ENCODE measurements around the gene INSC. TPM values are rescaled to one million over a fixed set of nuclear protein-coding genes. Genes with fewer than 3 reads are reported as not detected.
A peak's percentile ranks its signal among the peaks of the same experiment; 100 is the strongest.

The INSC gene
- total RNA-seq, 2 experiments from 2014 or later: 0.74 to 1.4 TPM

GRCh38 chr11:15123849-15124248 is 9.1 kb downstream of the INSC start:
- Mint-ChIP-seq H3K9me3 (no peaks in the 10 kb centered on the region), H3K27me3 (peaks cover 14% of the 10 kb centered on the region), H3K36me3 (ENCODE audit: low read depth) (no peaks in the 10 kb centered on the region), H3K27ac (no peak overlapping the region), H3K4me3 (no peak overlapping the region), H3K4me1 (ENCODE audit: low read depth) (peaks cover 5% of the 10 kb centered on the region)
- ChIA-PET POLR2A (no interaction called here), CTCF (interaction anchor here (1.1 to 1.4 kb wide), 2 partner anchors 22 to 117 kb away, joined by 3 read pairs; no protein-coding TSS in a partner anchor)
- no peak for ATAC-seq
- no peak for DNase-seq
- no peak for TF ChIP-seq CTCF (IDR thresholded peaks at IDR 0.05)
- intact Hi-C loops (cut with micrococcal nuclease): no loop called here

- TF ChIP-seq CTCF (IDR thresholded peaks at IDR 0.05): no peak
- CTCF ChIA-PET: interaction anchor here (1.1 to 1.4 kb wide), 2 partner anchors 23 to 118 kb away, joined by 3 read pairs; no protein-coding TSS in a partner anchor
These were observed 9.8 kb downstream of the INSC start for GRCh38 chr11:15124528-15124927.

DNA sequence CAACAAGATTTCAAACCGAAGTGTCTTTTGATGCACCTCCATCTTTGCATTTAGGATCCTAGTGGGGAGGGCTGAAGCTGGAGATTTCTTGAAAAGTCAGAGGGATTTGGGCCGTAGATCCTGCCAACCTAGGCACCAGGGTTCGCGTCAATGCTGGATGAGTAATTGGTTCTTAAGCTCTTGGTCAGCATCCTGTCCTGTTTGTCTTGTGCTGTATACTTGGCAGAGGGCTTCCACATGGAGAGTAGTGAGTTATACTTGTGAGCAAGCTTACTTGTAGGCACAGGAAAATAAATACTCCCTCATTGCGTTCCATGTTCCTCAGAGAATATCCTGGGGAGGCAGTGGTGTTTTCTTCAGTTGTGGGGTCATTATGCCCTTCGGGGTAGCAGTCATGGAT is 12.6 kb downstream of the INSC start:
- Mint-ChIP-seq H3K9me3 (no peaks in the 10 kb centered on the region), H3K27me3 (peaks cover 8% of the 10 kb centered on the region), H3K36me3 (ENCODE audit: low read depth) (no peaks in the 10 kb centered on the region), H3K27ac (no peak overlapping the region), H3K4me3 (no peak overlapping the region), H3K4me1 (ENCODE audit: low read depth) (no peaks in the 10 kb centered on the region)
- CTCF ChIA-PET: no interaction called here
- ATAC-seq (no peak), DNase-seq (no peak)
- POLR2A ChIA-PET: no interaction called here
- no peak for TF ChIP-seq CTCF (IDR thresholded peaks at IDR 0.05)
- intact Hi-C loops (cut with micrococcal nuclease): no loop called here

More at GRCh38 chr11:15124528-15124927, 9.8 kb downstream of the INSC start:
- DNase-seq (no peak), ATAC-seq (no peak)
- Mint-ChIP-seq H3K4me3 (no peak overlapping the region), H3K9me3 (no peaks in the 10 kb centered on the region), H3K27me3 (peaks cover 12% of the 10 kb centered on the region), H3K36me3 (ENCODE audit: low read depth) (no peaks in the 10 kb centered on the region), H3K4me1 (ENCODE audit: low read depth) (peaks cover under 1% of the 10 kb centered on the region), H3K27ac (no peak overlapping the region)
- POLR2A ChIA-PET: no interaction called here
- intact Hi-C loops (cut with micrococcal nuclease): no loop called here

DNA sequence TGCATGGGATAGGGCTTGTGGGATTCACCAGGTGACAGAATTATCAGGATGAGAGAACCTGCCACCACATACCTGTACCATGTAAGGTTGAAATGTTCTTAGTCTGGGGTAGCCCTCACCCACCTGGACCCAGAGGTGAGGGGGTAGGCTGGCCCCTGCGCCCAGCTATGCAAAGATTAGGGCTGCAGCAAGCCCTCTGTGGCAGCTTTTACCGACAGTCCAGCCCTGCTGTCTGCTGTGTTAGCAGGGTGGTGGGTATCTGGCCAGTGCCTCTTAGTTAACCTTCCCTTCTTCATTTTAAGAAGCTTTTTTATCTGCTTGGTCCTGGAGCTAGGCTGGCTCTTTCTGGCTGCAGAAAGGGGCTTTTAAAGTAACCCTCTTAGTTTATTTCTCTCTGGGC is 13.9 kb downstream of the INSC start:
- Mint-ChIP-seq H3K27me3 (peaks cover 9% of the 10 kb centered on the region), H3K27ac (no peak overlapping the region), H3K4me1 (ENCODE audit: low read depth) (no peaks in the 10 kb centered on the region), H3K4me3 (no peak overlapping the region), H3K36me3 (ENCODE audit: low read depth) (no peaks in the 10 kb centered on the region), H3K9me3 (no peaks in the 10 kb centered on the region)
- POLR2A ChIA-PET: no interaction called here
- CTCF ChIA-PET: no interaction called here
- intact Hi-C loops (cut with micrococcal nuclease): no loop called here
- TF ChIP-seq CTCF (IDR thresholded peaks at IDR 0.05): no peak
- DNase-seq: no peak
- ATAC-seq: no peak

DNA sequence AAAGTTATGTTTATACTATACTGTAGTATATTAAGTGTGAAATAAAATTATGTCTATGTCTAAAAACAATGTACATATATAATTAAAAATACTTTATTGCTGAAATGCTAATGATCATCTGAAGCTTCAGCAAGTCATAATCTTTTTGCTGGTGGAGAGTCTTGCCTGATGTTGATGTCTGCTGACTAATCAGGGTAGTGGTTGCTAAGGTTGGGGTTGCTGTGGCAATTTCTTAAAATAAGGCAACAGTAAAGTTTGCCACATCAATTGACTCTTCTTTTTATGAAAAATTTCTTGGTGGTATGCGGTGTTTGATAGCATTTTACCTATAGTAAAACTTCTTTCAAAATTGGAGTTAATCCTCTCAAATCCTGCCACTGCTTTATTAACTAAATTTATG is 21.4 kb downstream of the INSC start:
- Mint-ChIP-seq H3K27me3 (peaks cover 11% of the 10 kb centered on the region), H3K4me1 (ENCODE audit: low read depth) (no peaks in the 10 kb centered on the region), H3K36me3 (ENCODE audit: low read depth) (no peaks in the 10 kb centered on the region), H3K4me3 (no peak overlapping the region), H3K9me3 (no peaks in the 10 kb centered on the region), H3K27ac (no peak overlapping the region)
- DNase-seq: peak; percentile 7
- intact Hi-C loops (cut with micrococcal nuclease): no loop called here
- POLR2A ChIA-PET: no interaction called here
- TF ChIP-seq CTCF (IDR thresholded peaks at IDR 0.05): no peak
- no peak for ATAC-seq
- CTCF ChIA-PET: interaction anchor here (1.4 kb wide), 1 partner anchor 37 kb away, joined by 3 read pairs; no protein-coding TSS in a partner anchor
